ENCODE measurements around the gene PLXNB2.

DNA sequence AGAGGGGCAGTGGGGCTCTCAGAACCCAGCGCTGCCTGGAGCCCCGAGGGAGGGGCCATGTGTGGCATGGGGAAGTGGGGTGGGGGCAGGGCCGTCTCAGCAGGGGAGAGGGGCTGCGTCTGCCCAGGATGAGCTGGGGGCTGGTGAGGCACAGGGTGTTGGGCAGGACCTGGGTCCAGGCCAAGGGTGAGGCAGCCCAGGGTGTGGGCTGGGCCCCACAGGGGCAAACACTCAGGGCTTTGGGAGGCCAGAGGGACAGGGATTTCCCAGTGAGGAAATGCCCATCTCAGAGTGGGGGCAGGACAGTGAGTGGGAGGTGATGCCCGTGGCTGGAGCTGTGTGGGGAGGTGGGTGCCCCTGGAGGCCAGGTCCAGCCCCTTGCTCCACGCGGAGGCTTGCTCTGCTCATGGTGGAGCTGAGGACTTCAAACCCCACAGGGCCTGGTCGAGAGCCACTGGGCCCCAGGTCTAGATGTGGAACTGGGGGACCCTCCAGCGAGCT lies 5.4 kb downstream of the PLXNB2 start:
- TF ChIP-seq ZFP3 (CRISPR knock-in tag; IDR thresholded peaks at IDR 0.05) (no peak), ZNF8 (CRISPR knock-in tag; IDR thresholded peaks at IDR 0.05) (no peak), ZFP30 (CRISPR knock-in tag; IDR thresholded peaks at IDR 0.05) (no peak), RARB (CRISPR knock-in tag; IDR thresholded peaks at IDR 0.05) (no peak), ISL1 (CRISPR knock-in tag; IDR thresholded peaks at IDR 0.05) (no peak), ZNF565 (CRISPR knock-in tag; conservative IDR thresholded peaks at IDR 0.05; ENCODE audit: low read depth) (no peak), ZNF70 (CRISPR knock-in tag; IDR thresholded peaks at IDR 0.05) (no peak), TOX (CRISPR knock-in tag; IDR thresholded peaks at IDR 0.05; ENCODE audit: borderline replicate concordance) (no peak), CSDC2 (CRISPR knock-in tag; IDR thresholded peaks at IDR 0.05) (no peak)
- TF ChIP-seq, protein P1, sequence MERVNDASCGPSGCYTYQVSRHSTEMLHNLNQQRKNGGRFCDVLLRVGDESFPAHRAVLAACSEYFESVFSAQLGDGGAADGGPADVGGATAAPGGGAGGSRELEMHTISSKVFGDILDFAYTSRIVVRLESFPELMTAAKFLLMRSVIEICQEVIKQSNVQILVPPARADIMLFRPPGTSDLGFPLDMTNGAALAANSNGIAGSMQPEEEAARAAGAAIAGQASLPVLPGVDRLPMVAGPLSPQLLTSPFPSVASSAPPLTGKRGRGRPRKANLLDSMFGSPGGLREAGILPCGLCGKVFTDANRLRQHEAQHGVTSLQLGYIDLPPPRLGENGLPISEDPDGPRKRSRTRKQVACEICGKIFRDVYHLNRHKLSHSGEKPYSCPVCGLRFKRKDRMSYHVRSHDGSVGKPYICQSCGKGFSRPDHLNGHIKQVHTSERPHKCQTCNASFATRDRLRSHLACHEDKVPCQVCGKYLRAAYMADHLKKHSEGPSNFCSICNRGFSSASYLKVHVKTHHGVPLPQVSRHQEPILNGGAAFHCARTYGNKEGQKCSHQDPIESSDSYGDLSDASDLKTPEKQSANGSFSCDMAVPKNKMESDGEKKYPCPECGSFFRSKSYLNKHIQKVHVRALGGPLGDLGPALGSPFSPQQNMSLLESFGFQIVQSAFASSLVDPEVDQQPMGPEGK (CRISPR knock-in tag; IDR thresholded peaks at IDR 0.05; ENCODE audit: borderline replicate concordance), result no peak
- TF ChIP-seq, protein P2, sequence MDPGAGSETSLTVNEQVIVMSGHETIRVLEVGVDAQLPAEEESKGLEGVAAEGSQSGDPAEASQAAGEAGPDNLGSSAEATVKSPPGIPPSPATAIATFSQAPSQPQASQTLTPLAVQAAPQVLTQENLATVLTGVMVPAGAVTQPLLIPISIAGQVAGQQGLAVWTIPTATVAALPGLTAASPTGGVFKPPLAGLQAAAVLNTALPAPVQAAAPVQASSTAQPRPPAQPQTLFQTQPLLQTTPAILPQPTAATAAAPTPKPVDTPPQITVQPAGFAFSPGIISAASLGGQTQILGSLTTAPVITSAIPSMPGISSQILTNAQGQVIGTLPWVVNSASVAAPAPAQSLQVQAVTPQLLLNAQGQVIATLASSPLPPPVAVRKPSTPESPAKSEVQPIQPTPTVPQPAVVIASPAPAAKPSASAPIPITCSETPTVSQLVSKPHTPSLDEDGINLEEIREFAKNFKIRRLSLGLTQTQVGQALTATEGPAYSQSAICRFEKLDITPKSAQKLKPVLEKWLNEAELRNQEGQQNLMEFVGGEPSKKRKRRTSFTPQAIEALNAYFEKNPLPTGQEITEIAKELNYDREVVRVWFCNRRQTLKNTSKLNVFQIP (CRISPR knock-in tag; IDR thresholded peaks at IDR 0.05; ENCODE audit: borderline replicate concordance, low read depth), result no peak
